D721Med (cell line): Measurements from ENCODE around the gene AICDA.
"Not testable (repeated sequence)": the region's sequence is repeated elsewhere in the genome, so short reads cannot be mapped to it uniquely, and the experiment has no call there.

Experiments
- DNase-seq: peaks from one replicate; pipeline ENCODE4 v3.0.0; 2011; ENCODE audit warnings: low spot score; ENCODE audit not compliant: insufficient read length
- FAIRE-seq: peaks from 2 replicates; lab custom pipeline; 2011; peaks lifted over from hg19 to GRCh38; lab: Jason Lieb, UNC
- TF ChIP-seq, protein P1 (sequence below): IDR thresholded peaks from 2 replicates; pipeline ENCODE4 v1.5.1; 2012; ENCODE audit warnings: mild to moderate bottlenecking, control low read depth; ENCODE audit not compliant: insufficient read depth; ENCODE audit errors: missing control alignments

AICDA gene

DNA sequence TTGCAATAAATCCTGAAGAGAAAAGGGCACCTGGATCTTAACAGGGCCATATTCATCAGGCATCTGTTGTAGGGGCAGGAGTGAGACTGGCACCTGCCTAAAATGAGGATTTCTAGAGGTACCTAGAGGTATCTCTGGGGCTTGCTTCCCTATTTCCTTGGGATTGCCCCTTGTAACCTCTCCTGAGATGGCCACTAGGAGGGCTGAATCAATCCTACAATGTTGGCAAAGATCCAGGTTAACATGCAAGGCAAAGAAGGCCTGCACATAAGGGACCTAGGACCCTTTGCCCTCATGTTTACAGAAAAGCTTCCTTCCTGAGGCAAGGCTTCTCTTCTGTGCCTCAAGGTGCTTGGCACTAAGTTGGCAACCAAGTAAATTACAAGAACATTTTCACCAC, 46.1 kb downstream of the AICDA start:
- TF ChIP-seq, protein P1, sequence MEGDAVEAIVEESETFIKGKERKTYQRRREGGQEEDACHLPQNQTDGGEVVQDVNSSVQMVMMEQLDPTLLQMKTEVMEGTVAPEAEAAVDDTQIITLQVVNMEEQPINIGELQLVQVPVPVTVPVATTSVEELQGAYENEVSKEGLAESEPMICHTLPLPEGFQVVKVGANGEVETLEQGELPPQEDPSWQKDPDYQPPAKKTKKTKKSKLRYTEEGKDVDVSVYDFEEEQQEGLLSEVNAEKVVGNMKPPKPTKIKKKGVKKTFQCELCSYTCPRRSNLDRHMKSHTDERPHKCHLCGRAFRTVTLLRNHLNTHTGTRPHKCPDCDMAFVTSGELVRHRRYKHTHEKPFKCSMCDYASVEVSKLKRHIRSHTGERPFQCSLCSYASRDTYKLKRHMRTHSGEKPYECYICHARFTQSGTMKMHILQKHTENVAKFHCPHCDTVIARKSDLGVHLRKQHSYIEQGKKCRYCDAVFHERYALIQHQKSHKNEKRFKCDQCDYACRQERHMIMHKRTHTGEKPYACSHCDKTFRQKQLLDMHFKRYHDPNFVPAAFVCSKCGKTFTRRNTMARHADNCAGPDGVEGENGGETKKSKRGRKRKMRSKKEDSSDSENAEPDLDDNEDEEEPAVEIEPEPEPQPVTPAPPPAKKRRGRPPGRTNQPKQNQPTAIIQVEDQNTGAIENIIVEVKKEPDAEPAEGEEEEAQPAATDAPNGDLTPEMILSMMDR: no peak

DNA sequence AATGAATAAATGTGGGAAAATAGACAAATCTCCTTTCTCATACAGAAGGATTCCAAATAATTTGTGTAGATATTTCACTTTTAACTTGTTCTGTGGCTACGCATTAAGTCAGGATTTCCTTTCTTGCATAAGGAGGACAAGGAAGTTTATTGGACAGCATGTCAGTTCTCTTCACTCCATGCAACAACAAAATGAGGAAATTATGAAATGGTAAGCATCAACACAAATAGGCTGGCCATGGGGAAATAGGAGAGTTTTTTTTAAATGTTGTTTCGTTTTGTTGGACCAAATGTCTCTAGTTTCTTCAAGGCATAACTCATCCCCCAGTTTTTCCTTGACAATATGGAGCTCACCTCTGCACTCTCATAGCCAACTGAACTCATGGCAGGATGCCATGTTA, 46.6 kb downstream of the AICDA start:
- FAIRE-seq, DNase-seq: not testable (repeated sequence)

More for the DNA sequence above, 46.1 kb downstream of the AICDA start:
- DNase-seq (no peak), FAIRE-seq (no peak)

DNA sequence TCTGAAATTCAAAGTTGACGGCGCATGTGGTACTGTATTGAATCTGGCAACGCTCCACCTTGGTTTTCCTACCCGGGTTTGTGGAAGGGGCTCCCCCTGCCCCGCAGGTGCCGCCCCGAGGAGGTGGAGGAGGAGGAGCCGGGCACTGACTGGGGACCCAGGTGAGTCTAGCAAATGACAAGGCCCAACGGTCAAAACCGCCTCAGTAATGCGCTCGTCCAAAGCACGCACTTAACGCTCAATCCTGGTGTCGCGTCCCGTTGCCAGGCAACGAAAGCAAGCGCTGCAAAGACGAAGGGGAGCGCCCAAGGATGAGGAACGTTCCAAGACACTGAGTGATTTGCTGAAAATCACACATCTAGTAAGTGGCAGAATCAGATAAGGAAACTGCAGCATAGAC, 48.0 kb downstream of the AICDA start:
- TF ChIP-seq, protein P1: no peak
- FAIRE-seq (no peak), DNase-seq (no peak)

DNA sequence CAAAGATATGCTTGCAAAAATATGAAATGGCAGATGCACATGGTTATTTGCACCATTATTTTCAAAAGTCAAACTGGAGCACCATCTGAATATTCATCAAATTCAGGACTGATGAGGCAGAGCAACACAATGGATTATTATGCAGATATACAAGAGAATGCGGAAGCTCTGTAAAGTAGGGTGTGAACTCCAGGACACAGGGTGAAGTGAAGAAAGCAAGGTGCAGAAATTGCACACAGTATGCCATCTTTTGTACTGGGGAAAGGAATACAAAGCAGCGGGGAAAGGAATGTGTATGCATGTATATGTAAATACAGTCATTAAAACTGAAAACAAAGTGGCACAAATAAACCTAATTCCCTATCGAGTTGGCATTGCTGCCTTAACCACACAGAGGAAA, 49.3 kb downstream of the AICDA start:
- no peak for FAIRE-seq
- no peak for DNase-seq
- TF ChIP-seq, protein P1: no peak

DNA sequence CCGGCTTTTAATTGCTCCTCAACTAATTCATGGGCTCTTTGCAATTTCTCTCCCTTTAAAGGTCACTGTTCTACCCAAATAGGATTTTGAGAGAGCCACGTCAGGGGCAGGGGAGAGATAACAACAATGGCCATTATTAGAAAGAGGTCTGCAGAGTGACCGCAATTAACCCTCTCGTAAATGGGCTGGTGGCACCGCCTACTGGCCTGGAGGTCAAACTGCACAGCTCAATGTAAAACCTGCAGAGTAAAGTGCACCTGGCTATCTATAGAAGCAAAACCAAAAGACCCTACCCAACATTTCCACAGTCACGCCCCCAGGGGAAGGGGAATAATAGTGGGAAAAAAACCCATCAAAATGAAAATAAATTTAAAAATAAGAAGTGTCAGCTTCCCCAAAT, 50.3 kb downstream of the AICDA start:
- DNase-seq (no peak), FAIRE-seq (no peak)
- TF ChIP-seq, protein P1: no peak

DNA sequence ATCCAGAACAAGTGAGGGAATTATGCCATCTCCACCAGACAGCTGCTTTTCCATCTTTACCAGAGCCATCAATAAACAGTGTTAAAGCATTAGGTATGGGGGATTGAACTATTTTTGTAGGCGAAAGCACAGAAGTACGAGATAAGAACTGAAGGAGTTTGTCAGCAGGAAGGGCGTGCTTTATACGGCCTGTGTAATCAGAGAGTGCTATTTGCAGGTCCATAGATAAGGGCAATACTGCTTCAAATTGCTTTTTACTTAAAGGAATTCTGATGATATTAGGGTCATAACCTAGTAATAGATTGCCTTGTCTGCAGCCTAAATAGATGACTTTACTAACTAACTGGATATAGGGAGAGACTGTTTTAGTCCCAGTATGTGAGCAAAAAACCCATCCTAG, 51.6 kb downstream of the AICDA start:
- DNase-seq (no peak), FAIRE-seq (no peak)
- TF ChIP-seq, protein P1: no peak

DNA sequence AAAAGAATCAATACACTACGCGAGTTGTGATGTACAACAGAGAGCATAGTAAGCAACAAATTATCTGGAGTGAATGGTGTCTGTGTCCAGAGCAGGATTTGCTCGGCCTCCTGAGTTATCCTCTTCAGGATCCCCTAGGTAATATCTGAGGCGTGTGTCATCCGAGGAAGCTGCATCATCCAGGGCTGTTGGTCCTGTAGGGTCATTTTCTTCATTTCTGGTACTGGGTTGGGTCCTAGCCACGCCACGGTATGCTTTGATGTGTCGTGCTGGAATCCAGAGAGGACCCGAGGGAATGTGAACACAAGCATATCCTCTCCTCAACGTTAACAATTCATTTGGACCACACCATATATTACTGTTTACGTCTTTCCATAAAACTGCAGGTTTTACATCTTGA, 53.0 kb downstream of the AICDA start:
- no peak for FAIRE-seq
- DNase-seq: no peak
- TF ChIP-seq, protein P1: no peak

DNA sequence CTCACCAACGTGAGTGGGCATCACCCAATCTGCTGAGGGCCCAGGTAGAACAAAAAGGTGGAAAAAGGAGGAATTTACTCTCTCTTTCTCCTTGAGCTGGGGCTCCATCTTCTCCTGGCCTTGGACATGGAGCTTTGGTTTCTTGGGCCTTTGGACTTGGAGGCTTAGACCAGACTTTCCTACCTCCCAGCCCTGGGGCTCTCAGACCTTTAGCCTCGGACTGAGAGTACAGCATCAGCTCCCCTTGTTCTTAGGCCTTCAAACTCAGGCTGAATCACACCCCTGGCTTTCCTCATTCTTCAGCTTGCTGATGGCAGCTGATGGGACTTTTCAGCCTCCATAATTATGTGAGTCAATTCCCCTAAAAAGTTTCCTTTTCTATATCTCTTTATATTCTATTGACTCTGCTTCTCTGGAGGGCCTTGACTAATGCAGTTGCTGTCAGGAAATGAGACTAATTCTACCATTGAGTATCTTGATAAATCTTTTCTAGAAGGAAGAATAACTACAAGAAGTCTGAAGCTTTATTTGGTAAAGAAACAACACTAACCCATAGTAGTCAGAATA, 56.0 kb downstream of the AICDA start:
- DNase-seq (no peak), FAIRE-seq (no peak)
- TF ChIP-seq, protein P1: no peak
